Trophoblast cell (in vitro differentiated cells and primary cell): ENCODE measurements around the gene CEBPG.

Source experiments
- DNase-seq, 2 donors: peaks; one replicate each; pipeline ENCODE4 v3.0.0-alpha.2; 2016
- H2AFZ ChIP-seq: 2 replicates; pipeline ENCODE4 v1.6.1; 2013; ENCODE audit warnings: low read length, moderate library complexity, mild to moderate bottlenecking; ENCODE audit not compliant: insufficient read depth, poor library complexity
- H2AK5ac ChIP-seq: 2 replicates; pipeline ENCODE4 v1.6.1; 2013; ENCODE audit warnings: mild to moderate bottlenecking, low read length
- H2BK120ac ChIP-seq: 2 replicates; pipeline ENCODE4 v1.6.1; 2013; ENCODE audit warnings: low read length, mild to moderate bottlenecking, moderate library complexity; ENCODE audit not compliant: insufficient read depth, poor library complexity
- H2BK12ac ChIP-seq: 2 replicates; pipeline ENCODE4 v1.6.1; 2013; ENCODE audit warnings: mild to moderate bottlenecking, low read length, moderate library complexity
- H2BK5ac ChIP-seq: 2 replicates; pipeline ENCODE4 v1.6.1; 2013; ENCODE audit warnings: low read length, low read depth, moderate library complexity, mild to moderate bottlenecking; ENCODE audit not compliant: poor library complexity
- H3K14ac ChIP-seq: 2 replicates; pipeline ENCODE4 v1.6.1; 2013; ENCODE audit warnings: mild to moderate bottlenecking, low read length
- H3K18ac ChIP-seq: 2 replicates; pipeline ENCODE4 v1.6.1; 2013; ENCODE audit warnings: mild to moderate bottlenecking, low read length
- H3K23ac ChIP-seq: 2 replicates; pipeline ENCODE4 v1.6.1; 2013; ENCODE audit warnings: low read length
- H3K27ac ChIP-seq: 2 replicates; pipeline ENCODE4 v1.5.1; 2013; ENCODE audit warnings: low read depth, mild to moderate bottlenecking, inconsistent platforms, low read length, moderate library complexity
- H3K27me3 ChIP-seq: 2 replicates; pipeline ENCODE4 v1.6.1; 2013; ENCODE audit warnings: inconsistent platforms, mild to moderate bottlenecking, low read length, moderate library complexity; ENCODE audit not compliant: insufficient read depth
- H3K36me3 ChIP-seq, 2 experiments: 1 replicate in 1 of 2; 2 replicates in 1 of 2; pipeline ENCODE4 v1.6.1; 2013; ENCODE audit warnings: low read length in 2 of 2, mild to moderate bottlenecking in 2 of 2, moderate library complexity in 1 of 2; ENCODE audit not compliant: insufficient read depth in 2 of 2, control insufficient read depth in 1 of 2
- H3K4ac ChIP-seq: 2 replicates; pipeline ENCODE4 v1.6.1; 2013; ENCODE audit warnings: low read depth, mild to moderate bottlenecking, low read length, moderate library complexity
- H3K4me1 ChIP-seq, 2 experiments: 1 replicate in 1 of 2; 2 replicates in 1 of 2; pipeline ENCODE4 v1.6.1; 2013; ENCODE audit warnings: low read length in 2 of 2, mild to moderate bottlenecking in 2 of 2, moderate library complexity in 1 of 2; ENCODE audit not compliant: insufficient read depth in 2 of 2, control insufficient read depth in 1 of 2
- H3K4me2 ChIP-seq: 2 replicates; pipeline ENCODE4 v1.6.1; 2013; ENCODE audit warnings: inconsistent platforms, mild to moderate bottlenecking, low read length, moderate library complexity
- H3K4me3 ChIP-seq: 2 replicates; pipeline ENCODE4 v1.5.1; 2013; ENCODE audit warnings: mild to moderate bottlenecking, low read depth, low read length, inconsistent platforms
- H3K79me1 ChIP-seq: one replicate; pipeline ENCODE4 v1.6.1; 2013; ENCODE audit warnings: low read length
- H3K79me2 ChIP-seq: 2 replicates; pipeline ENCODE4 v1.6.1; 2013; ENCODE audit warnings: low read length, mild to moderate bottlenecking; ENCODE audit not compliant: control insufficient read depth, insufficient read depth, poor library complexity
- H3K9ac ChIP-seq: 2 replicates; pipeline ENCODE4 v1.6.1; 2013; ENCODE audit warnings: mild to moderate bottlenecking, low read length
- H3K9me3 ChIP-seq: 2 replicates; pipeline ENCODE4 v1.6.1; 2013; ENCODE audit warnings: low read depth, mild to moderate bottlenecking, control low read depth, inconsistent platforms, low read length; ENCODE audit not compliant: insufficient read depth
- H4K12ac ChIP-seq: 2 replicates; pipeline ENCODE4 v1.6.1; 2013; ENCODE audit warnings: low read depth, mild to moderate bottlenecking, low read length, moderate library complexity
- H4K8ac ChIP-seq: 2 replicates; pipeline ENCODE4 v1.6.1; 2013; ENCODE audit warnings: low read depth, mild to moderate bottlenecking, low read length, moderate library complexity
- H4K91ac ChIP-seq: one replicate; pipeline ENCODE4 v1.6.1; 2013; ENCODE audit warnings: low read depth, mild to moderate bottlenecking, low read length, moderate library complexity
- WGBS: extraction: QIAGEN DNeasy Blood & Tissue Kit; methylation state at CpG from one replicate; pipeline ENCODE4 v1.1.7; 2013; ENCODE audit warnings: missing lambda C conversion rate; ENCODE audit not compliant: insufficient read length, insufficient coverage; ENCODE audit errors: extremely low coverage; 5-methylcytosine and 5-hydroxymethylcytosine counted together

Gene CEBPG

DNA sequence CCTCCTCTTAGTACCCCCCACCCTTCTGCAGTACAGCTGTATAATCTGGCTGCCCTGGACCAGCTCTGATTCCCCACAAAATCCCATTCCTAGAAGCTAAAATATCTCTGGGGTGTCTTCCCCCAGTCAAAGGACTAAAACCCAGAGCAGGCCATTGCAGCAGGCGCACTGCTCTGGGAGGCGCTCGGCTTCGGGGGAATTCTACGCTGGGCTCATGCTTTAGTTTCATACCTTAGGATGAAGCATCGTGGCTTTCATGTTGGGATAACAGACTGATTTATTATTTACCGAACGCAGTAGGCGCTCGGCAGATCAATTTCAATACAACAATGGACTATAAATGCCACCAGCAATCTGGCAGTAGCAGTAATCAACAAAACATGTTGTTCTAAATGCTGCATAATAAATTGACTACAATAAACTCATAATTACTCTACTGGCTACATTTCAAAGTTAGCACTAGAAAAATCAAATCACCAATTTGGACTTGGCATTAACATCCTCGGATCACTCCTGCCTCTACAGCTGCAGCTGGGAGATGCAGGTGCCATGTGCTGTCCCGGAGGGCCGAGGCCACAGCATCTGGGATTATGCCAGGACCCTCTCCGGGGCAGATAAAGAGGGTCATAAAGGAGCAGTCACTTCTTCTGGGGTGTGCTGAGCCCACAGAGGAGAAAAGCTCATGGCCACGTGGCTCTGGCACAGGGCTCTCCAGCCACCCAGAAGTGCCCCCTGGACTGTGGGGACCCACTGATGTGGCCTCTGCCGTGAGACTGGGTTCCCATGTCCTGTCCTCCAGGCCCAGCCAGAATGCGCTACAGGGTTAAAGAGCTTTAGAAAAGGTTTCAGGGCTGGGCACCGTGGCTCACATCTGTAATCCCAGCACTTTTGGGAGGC, 35.3 kb downstream of the CEBPG start:
- Histone ChIP-seq H2BK5ac (no peak overlapping the region), H3K4me2 (no peak overlapping the region), H2BK120ac (no peak overlapping the region), H2AFZ (no peak overlapping the region), H3K79me2 (no peaks in the 10 kb centered on the region), H3K9me3 (peaks cover 2% of the 10 kb centered on the region), H3K27me3 (no peaks in the 10 kb centered on the region), H2AK5ac (no peak overlapping the region), H3K23ac (no peak overlapping the region), H3K79me1 (no peaks in the 10 kb centered on the region), H3K4me3 (no peak overlapping the region), H3K14ac (no peak overlapping the region), H3K27ac (no peak overlapping the region), H3K9ac (no peak overlapping the region), H3K36me3 (peaks cover 0 to 4% of the 10 kb centered on the region in 2 experiments), H3K4ac (no peak overlapping the region), H4K8ac (no peak overlapping the region), H3K18ac (no peak overlapping the region), H4K91ac (no peak overlapping the region), H4K12ac (no peak overlapping the region), H3K4me1 (peaks cover 0 to 2% of the 10 kb centered on the region in 2 experiments), H2BK12ac (no peak overlapping the region)
- WGBS: no CpG with 5 or more reads among the region's 18 CpGs
- DNase-seq: no peak

DNA sequence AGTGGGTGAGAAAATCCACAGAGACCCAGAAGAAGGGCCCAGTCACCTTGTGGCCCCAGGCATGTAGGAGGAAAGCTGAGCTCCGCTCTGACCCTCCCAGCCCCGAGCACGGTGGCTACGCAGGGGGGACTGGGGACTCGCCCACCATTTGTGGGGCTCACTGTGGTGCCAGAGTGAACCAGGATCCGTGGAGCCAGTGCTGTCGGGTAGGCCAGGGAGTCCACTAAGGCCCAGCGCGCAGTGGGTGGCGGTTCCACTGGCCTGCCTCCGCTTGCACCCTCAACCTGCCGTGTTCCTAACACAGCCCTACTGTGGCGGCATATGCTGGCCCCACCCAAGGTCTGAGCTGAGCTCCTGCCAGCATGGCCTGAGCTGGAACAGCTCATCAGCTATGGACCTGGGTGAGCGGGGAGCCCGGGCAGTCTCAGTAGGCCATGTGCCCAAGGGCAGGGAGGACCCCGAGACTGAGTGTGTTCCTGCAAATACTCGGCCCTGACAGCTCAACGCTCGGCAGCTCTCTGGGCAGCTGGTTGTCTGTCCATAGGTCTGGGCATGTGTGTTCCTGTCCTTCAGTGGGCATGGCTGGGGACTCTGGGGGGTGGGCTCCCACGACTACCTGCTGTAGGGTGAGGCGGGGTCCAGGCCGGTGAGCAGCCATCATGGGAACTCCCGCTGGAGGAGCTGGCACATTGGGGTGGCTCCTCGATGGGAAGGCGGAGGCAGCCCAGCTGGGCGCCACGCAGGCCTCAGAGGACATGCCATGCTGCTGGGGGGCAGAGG, 36.6 kb downstream of the CEBPG start:
- Histone ChIP-seq H2BK12ac (no peak overlapping the region), H3K79me2 (no peaks in the 10 kb centered on the region), H3K27ac (no peak overlapping the region), H2AK5ac (no peak overlapping the region), H3K18ac (no peak overlapping the region), H3K4me3 (no peak overlapping the region), H2BK5ac (no peak overlapping the region), H2AFZ (no peak overlapping the region), H3K4me1 (peaks cover 0 to 2% of the 10 kb centered on the region in 2 experiments), H3K79me1 (no peaks in the 10 kb centered on the region), H3K36me3 (peaks cover 0 to 4% of the 10 kb centered on the region in 2 experiments), H3K4ac (no peak overlapping the region), H3K9me3 (peaks cover 2% of the 10 kb centered on the region), H3K4me2 (no peak overlapping the region), H4K8ac (no peak overlapping the region), H3K27me3 (no peaks in the 10 kb centered on the region), H3K9ac (no peak overlapping the region), H4K91ac (no peak overlapping the region), H2BK120ac (no peak overlapping the region), H4K12ac (no peak overlapping the region), H3K23ac (no peak overlapping the region), H3K14ac (no peak overlapping the region)
- DNase-seq: no peak
- WGBS: no CpG with 5 or more reads among the region's 27 CpGs

DNA sequence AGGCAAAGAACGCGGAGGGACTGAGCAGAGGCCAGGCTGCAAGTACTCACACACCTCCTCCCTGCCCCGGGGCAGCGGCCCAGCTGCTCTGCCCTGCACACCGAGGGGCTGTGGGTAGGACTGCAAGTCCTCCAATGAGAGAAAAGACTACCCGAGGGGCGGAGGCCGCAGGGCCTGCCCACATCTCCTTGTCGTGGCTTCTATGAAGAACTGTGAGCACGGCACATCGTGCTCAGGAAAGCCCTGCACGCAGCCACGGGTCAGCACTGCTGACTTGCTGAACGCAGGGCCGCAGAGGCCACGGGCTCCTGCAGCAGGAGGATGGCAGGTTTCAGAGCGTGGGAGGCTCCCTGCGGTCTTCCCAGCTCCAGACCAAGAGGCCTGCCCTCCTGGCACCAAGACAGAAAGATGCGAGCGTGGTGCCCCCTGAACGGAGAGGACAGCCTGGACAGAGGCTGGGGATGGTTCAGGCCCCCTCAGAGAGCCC, 37.4 kb downstream of the CEBPG start:
- Histone ChIP-seq H2AK5ac (no peak overlapping the region), H2BK12ac (no peak overlapping the region), H4K12ac (no peak overlapping the region), H3K79me2 (no peaks in the 10 kb centered on the region), H3K9ac (no peak overlapping the region), H2BK120ac (no peak overlapping the region), H3K18ac (no peak overlapping the region), H2AFZ (no peak overlapping the region), H3K9me3 (peaks cover 2% of the 10 kb centered on the region), H3K14ac (no peak overlapping the region), H3K4me2 (no peak overlapping the region), H3K4me1 (peaks cover 0 to 2% of the 10 kb centered on the region in 2 experiments), H3K27me3 (no peaks in the 10 kb centered on the region), H3K79me1 (no peaks in the 10 kb centered on the region), H3K4me3 (no peak overlapping the region), H3K4ac (no peak overlapping the region), H2BK5ac (no peak overlapping the region), H3K36me3 (peaks cover 0 to 4% of the 10 kb centered on the region in 2 experiments), H4K91ac (no peak overlapping the region), H3K23ac (no peak overlapping the region), H3K27ac (no peak overlapping the region), H4K8ac (no peak overlapping the region)
- DNase-seq: peak; percentile 76 to 91
- no CpG with 5 or more reads among the region's 21 CpGs for WGBS

DNA sequence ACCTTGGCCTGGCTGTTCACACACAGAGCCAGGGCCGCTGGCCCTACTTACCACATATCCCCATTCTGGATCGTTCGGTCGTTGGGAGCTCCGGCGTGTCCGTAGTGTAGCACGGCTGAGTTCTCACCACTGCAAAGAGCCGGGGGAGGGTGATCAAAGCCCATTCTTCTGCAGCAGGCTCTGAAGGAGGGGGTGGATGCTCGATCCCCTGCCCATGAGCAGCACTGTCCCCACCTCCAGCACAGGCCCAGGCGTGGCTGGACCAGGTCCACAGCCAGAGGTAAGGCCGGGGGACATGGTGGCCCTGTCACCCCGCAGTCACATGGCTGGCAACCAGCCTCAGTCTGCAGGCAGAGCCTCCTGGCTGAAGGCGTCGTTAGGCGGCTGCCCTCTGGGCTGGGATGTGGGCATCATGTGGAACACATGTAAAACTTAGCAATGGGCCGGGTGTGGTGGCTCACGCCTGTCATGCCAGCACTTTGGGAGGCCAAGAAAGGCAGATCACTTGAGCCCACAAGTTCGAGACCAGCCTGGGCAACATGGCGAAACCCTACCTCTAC, 38.2 kb downstream of the CEBPG start:
- Histone ChIP-seq H2AFZ (no peak overlapping the region), H4K91ac (no peak overlapping the region), H3K36me3 (peaks cover 0 to 4% of the 10 kb centered on the region in 2 experiments), H3K4ac (no peak overlapping the region), H2BK12ac (no peak overlapping the region), H3K23ac (no peak overlapping the region), H3K14ac (no peak overlapping the region), H3K27ac (no peak overlapping the region), H3K4me3 (no peak overlapping the region), H4K8ac (no peak overlapping the region), H3K9ac (no peak overlapping the region), H3K79me1 (no peaks in the 10 kb centered on the region), H3K4me1 (peaks cover 0 to under 1% of the 10 kb centered on the region in 2 experiments), H2BK120ac (no peak overlapping the region), H2AK5ac (no peak overlapping the region), H3K27me3 (no peaks in the 10 kb centered on the region), H3K9me3 (peaks cover 3% of the 10 kb centered on the region), H3K4me2 (no peak overlapping the region), H3K79me2 (no peaks in the 10 kb centered on the region), H3K18ac (no peak overlapping the region), H4K12ac (no peak overlapping the region), H2BK5ac (no peak overlapping the region)
- DNase-seq: no peak
- WGBS: no CpG with 5 or more reads among the region's 20 CpGs
